ENCODE data around the gene ARMC6. TPM values are rescaled to one million over a fixed set of nuclear protein-coding genes. Genes with fewer than 3 reads are reported as not detected.

The ARMC6 gene
- total and polyA plus RNA-seq, 2 of the 13 experiments (the other 11 are each of a cell fraction or from before 2014, with no cell fraction given), result 16.2 to 36.8 TPM

DNA sequence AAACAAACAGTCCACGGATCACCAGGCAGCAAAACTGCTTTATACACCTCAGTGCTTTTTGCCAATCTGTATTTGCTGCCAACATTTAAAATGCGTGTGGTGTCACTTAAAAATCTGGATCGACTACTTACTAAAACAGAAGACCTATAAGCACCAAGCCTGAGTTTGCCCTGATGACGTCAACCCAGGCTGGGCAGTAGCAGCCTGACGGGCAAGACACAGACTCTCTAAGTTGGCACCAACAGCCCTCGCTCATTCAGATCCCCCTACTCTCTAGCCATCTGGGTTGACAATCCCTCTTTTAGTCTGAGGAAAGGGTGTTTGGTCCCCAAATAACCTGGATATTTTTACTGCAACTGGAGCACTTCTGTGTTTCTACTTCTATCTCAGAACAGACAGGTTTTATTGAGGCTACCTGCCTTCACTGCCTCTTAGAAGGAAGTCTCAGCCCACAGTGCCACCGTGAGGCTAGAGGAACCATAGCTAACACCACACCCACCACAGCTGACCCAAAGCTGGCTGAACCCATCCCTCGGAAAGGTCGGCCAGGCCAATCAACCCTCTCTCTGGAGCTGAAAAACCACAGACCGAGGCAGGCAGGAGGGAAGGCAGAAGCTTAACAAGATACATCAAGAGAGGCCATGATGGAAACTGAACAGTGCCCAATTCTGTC lies 7.0 kb upstream of the ARMC6 start (continued):
- TF ChIP-seq, protein P1, sequence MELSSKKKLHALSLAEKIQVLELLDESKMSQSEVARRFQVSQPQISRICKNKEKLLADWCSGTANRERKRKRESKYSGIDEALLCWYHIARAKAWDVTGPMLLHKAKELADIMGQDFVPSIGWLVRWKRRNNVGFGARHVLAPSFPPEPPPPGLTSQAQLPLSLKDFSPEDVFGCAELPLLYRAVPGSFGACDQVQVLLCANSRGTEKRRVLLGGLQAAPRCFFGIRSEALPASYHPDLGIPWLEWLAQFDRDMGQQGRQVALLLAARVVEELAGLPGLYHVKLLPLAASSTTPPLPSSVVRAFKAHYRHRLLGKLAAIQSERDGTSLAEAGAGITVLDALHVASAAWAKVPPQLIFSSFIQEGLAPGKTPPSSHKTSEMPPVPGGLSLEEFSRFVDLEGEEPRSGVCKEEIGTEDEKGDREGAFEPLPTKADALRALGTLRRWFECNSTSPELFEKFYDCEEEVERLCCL (CRISPR knock-in tag; IDR thresholded peaks at IDR 0.05; ENCODE audit: borderline replicate concordance), result no peak
- TF ChIP-seq SCMH1 (CRISPR knock-in tag; IDR thresholded peaks at IDR 0.05; ENCODE audit: borderline replicate concordance) (no peak), THAP11 (CRISPR knock-in tag; IDR thresholded peaks at IDR 0.05) (no peak), NFIC (IDR thresholded peaks at IDR 0.05; ENCODE audit: low read length) (no peak), STAG1 (CRISPR knock-in tag; IDR thresholded peaks at IDR 0.05) (peak; percentile 51), XBP1 (CRISPR knock-in tag; IDR thresholded peaks at IDR 0.05) (no peak), NR2F1 (CRISPR knock-in tag; IDR thresholded peaks at IDR 0.05) (no peak), SMARCE1 (IDR thresholded peaks at IDR 0.05; ENCODE audit: borderline replicate concordance) (no peak), ZNF225 (CRISPR knock-in tag; IDR thresholded peaks at IDR 0.05) (no peak), TOPORS (CRISPR knock-in tag; IDR thresholded peaks at IDR 0.05) (no peak)
- TF ChIP-seq, protein P2, sequence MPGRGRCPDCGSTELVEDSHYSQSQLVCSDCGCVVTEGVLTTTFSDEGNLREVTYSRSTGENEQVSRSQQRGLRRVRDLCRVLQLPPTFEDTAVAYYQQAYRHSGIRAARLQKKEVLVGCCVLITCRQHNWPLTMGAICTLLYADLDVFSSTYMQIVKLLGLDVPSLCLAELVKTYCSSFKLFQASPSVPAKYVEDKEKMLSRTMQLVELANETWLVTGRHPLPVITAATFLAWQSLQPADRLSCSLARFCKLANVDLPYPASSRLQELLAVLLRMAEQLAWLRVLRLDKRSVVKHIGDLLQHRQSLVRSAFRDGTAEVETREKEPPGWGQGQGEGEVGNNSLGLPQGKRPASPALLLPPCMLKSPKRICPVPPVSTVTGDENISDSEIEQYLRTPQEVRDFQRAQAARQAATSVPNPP (CRISPR knock-in tag; IDR thresholded peaks at IDR 0.05), result no peak
- TF ChIP-seq, protein P3, sequence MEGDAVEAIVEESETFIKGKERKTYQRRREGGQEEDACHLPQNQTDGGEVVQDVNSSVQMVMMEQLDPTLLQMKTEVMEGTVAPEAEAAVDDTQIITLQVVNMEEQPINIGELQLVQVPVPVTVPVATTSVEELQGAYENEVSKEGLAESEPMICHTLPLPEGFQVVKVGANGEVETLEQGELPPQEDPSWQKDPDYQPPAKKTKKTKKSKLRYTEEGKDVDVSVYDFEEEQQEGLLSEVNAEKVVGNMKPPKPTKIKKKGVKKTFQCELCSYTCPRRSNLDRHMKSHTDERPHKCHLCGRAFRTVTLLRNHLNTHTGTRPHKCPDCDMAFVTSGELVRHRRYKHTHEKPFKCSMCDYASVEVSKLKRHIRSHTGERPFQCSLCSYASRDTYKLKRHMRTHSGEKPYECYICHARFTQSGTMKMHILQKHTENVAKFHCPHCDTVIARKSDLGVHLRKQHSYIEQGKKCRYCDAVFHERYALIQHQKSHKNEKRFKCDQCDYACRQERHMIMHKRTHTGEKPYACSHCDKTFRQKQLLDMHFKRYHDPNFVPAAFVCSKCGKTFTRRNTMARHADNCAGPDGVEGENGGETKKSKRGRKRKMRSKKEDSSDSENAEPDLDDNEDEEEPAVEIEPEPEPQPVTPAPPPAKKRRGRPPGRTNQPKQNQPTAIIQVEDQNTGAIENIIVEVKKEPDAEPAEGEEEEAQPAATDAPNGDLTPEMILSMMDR (CRISPR knock-in tag; IDR thresholded peaks at IDR 0.05), result peak; percentile 61

Measured in HepG2 (cell line).